ENCODE measurements around the gene SPAAR. TPM values are rescaled to one million over a fixed set of nuclear protein-coding genes. Genes with fewer than 3 reads are reported as not detected.
A peak's percentile ranks its signal among the peaks of the same experiment; 100 is the strongest.

Gene SPAAR
- total RNA-seq, 2 experiments from 2014 or later: not detected

- POLR2A ChIA-PET: no interaction called here
- peaks cover 21% of the 10 kb centered on the region for H3K4me1 Mint-ChIP-seq
- no peak for DNase-seq
- CTCF ChIA-PET: no interaction called here
- H3K4me3 Mint-ChIP-seq: no peak overlapping the region
- no peaks in the 10 kb centered on the region for H3K36me3 Mint-ChIP-seq (ENCODE audit: low read depth)
- peaks cover 4% of the 10 kb centered on the region for H3K9me3 Mint-ChIP-seq
- no peak overlapping the region for H3K27ac Mint-ChIP-seq
- H3K27me3 Mint-ChIP-seq: no peaks in the 10 kb centered on the region
These were observed 26.0 kb downstream of the SPAAR start for GRCh38 chr9:35935261-35935660.

GRCh38 chr9:35935755-35936509 is 26.6 kb downstream of the SPAAR start:
- CTCF ChIA-PET: interaction anchor here (0.7 kb wide), 1 partner anchor 580 kb away, joined by 3 read pairs; no protein-coding TSS in a partner anchor
- POLR2A ChIA-PET: no interaction called here
- no peak for DNase-seq
- no peak overlapping the region for H3K27ac Mint-ChIP-seq
- no peaks in the 10 kb centered on the region for H3K27me3 Mint-ChIP-seq
- H3K4me1 Mint-ChIP-seq: peaks cover 28% of the 10 kb centered on the region
- H3K4me3 Mint-ChIP-seq: no peak overlapping the region
- H3K36me3 Mint-ChIP-seq (ENCODE audit: low read depth): no peaks in the 10 kb centered on the region
- H3K9me3 Mint-ChIP-seq: peaks cover 4% of the 10 kb centered on the region

GRCh38 chr9:35937227-35937626 is 27.9 kb downstream of the SPAAR start:
- peaks cover 4% of the 10 kb centered on the region for H3K9me3 Mint-ChIP-seq
- H3K27ac Mint-ChIP-seq: no peak overlapping the region
- DNase-seq: no peak
- H3K36me3 Mint-ChIP-seq (ENCODE audit: low read depth): no peaks in the 10 kb centered on the region
- no peaks in the 10 kb centered on the region for H3K27me3 Mint-ChIP-seq
- peaks cover 34% of the 10 kb centered on the region for H3K4me1 Mint-ChIP-seq
- ChIA-PET POLR2A (no interaction called here), CTCF (no interaction called here)
- no peak overlapping the region for H3K4me3 Mint-ChIP-seq

- H3K9me3 Mint-ChIP-seq: peaks cover 4% of the 10 kb centered on the region
- peaks cover 23% of the 10 kb centered on the region for H3K4me1 Mint-ChIP-seq
- H3K4me3 Mint-ChIP-seq: no peak overlapping the region
- ChIA-PET CTCF (interaction anchor here (0.7 kb wide), 1 partner anchor 38 kb away, joined by 3 read pairs; no protein-coding TSS in a partner anchor), POLR2A (no interaction called here)
- no peaks in the 10 kb centered on the region for H3K36me3 Mint-ChIP-seq (ENCODE audit: low read depth)
- no peak for DNase-seq
- H3K27ac Mint-ChIP-seq: no peak overlapping the region
- H3K27me3 Mint-ChIP-seq: no peaks in the 10 kb centered on the region
These were observed 29.4 kb downstream of the SPAAR start for GRCh38 chr9:35938474-35939356.

- no peak for DNase-seq
- CTCF ChIA-PET: interaction anchor here (0.7 to 2.2 kb wide), 3 partner anchors 18 to 84 kb away, joined by 3 to 9 read pairs (median 5); partner anchors contain the start of gene OR2S2
- H3K36me3 Mint-ChIP-seq (ENCODE audit: low read depth): no peaks in the 10 kb centered on the region
- H3K27ac Mint-ChIP-seq: no peak overlapping the region
- POLR2A ChIA-PET: interaction anchor here (1.0 kb wide), 1 partner anchor 15 kb away, joined by 3 read pairs; no protein-coding TSS in a partner anchor
- no peak overlapping the region for H3K4me3 Mint-ChIP-seq
- H3K9me3 Mint-ChIP-seq: peaks cover 4% of the 10 kb centered on the region
- H3K27me3 Mint-ChIP-seq: no peaks in the 10 kb centered on the region
- H3K4me1 Mint-ChIP-seq: peaks cover 22% of the 10 kb centered on the region
These were observed 30.5 kb downstream of the SPAAR start for GRCh38 chr9:35939679-35940250.

- ChIA-PET CTCF (interaction anchor here (0.5 to 2.2 kb wide), 8 partner anchors 8 to 1624 kb away, joined by 3 to 11 read pairs (median 4); partner anchors contain the start of gene OR2S2), POLR2A (interaction anchor here (1.0 to 1.3 kb wide), 2 partner anchors 14 to 250 kb away, joined by 3 read pairs; partner anchors contain the start of gene CLTA)
- H3K9me3 Mint-ChIP-seq: peaks cover 4% of the 10 kb centered on the region
- H3K27me3 Mint-ChIP-seq: no peaks in the 10 kb centered on the region
- H3K4me1 Mint-ChIP-seq: peaks cover 24% of the 10 kb centered on the region
- H3K4me3 Mint-ChIP-seq: no peak overlapping the region
- DNase-seq: no peak
- H3K27ac Mint-ChIP-seq: peak overlapping the region; percentile 13
- no peaks in the 10 kb centered on the region for H3K36me3 Mint-ChIP-seq (ENCODE audit: low read depth)
These were observed 31.4 kb downstream of the SPAAR start for GRCh38 chr9:35940458-35941407.

- Mint-ChIP-seq H3K4me3 (no peak overlapping the region), H3K36me3 (ENCODE audit: low read depth) (no peaks in the 10 kb centered on the region), H3K27me3 (no peaks in the 10 kb centered on the region), H3K27ac (no peak overlapping the region), H3K4me1 (peaks cover 26% of the 10 kb centered on the region), H3K9me3 (peaks cover 2% of the 10 kb centered on the region)
- no peak for DNase-seq
- POLR2A ChIA-PET: no interaction called here
- CTCF ChIA-PET: interaction anchor here (0.7 to 2.2 kb wide), 4 partner anchors 10 to 40 kb away, joined by 3 to 11 read pairs (median 4); no protein-coding TSS in a partner anchor
These were observed 33.0 kb downstream of the SPAAR start for GRCh38 chr9:35942286-35942685.

- no peak for DNase-seq
- Mint-ChIP-seq H3K9me3 (no peaks in the 10 kb centered on the region), H3K4me1 (peaks cover 29% of the 10 kb centered on the region), H3K27ac (no peak overlapping the region), H3K36me3 (ENCODE audit: low read depth) (no peaks in the 10 kb centered on the region), H3K27me3 (no peaks in the 10 kb centered on the region), H3K4me3 (no peak overlapping the region)
- POLR2A ChIA-PET: interaction anchor here (1.3 kb wide), 1 partner anchor 77 kb away, joined by 3 read pairs; no protein-coding TSS in a partner anchor
- CTCF ChIA-PET: interaction anchor here (0.5 to 4.1 kb wide), 10 partner anchors 11 to 673 kb away, joined by 3 to 56 read pairs (median 4); partner anchors contain the start of gene HRCT1
These were observed 34.9 kb downstream of the SPAAR start for GRCh38 chr9:35944173-35944572.

GRCh38 chr9:35944841-35945240 is 35.6 kb downstream of the SPAAR start:
- Mint-ChIP-seq H3K27me3 (no peaks in the 10 kb centered on the region), H3K27ac (no peak overlapping the region), H3K9me3 (no peaks in the 10 kb centered on the region), H3K36me3 (ENCODE audit: low read depth) (no peaks in the 10 kb centered on the region), H3K4me3 (no peak overlapping the region), H3K4me1 (peaks cover 28% of the 10 kb centered on the region)
- ChIA-PET POLR2A (no interaction called here), CTCF (interaction anchor here (0.5 to 4.1 kb wide), 15 partner anchors 11 to 674 kb away, joined by 3 to 56 read pairs (median 4); partner anchors contain the start of gene HRCT1)
- no peak for DNase-seq

GRCh38 chr9:35945341-35946018 is 36.2 kb downstream of the SPAAR start:
- CTCF ChIA-PET: interaction anchor here (0.9 to 4.1 kb wide), 14 partner anchors 10 to 209 kb away, joined by 3 to 56 read pairs (median 4); partner anchors contain the start of gene HRCT1
- H3K4me3 Mint-ChIP-seq: no peak overlapping the region
- no peaks in the 10 kb centered on the region for H3K27me3 Mint-ChIP-seq
- POLR2A ChIA-PET: interaction anchor here (0.7 kb wide), 1 partner anchor 246 kb away, joined by 3 read pairs; the partner anchor contains the start of gene CLTA
- peak; percentile 65 for DNase-seq
- H3K27ac Mint-ChIP-seq: no peak overlapping the region
- no peaks in the 10 kb centered on the region for H3K36me3 Mint-ChIP-seq (ENCODE audit: low read depth)
- peaks cover 22% of the 10 kb centered on the region for H3K4me1 Mint-ChIP-seq
- no peaks in the 10 kb centered on the region for H3K9me3 Mint-ChIP-seq

- no peaks in the 10 kb centered on the region for H3K36me3 Mint-ChIP-seq (ENCODE audit: low read depth)
- CTCF ChIA-PET: no interaction called here
- no peaks in the 10 kb centered on the region for H3K9me3 Mint-ChIP-seq
- POLR2A ChIA-PET: no interaction called here
- peaks cover 11% of the 10 kb centered on the region for H3K4me1 Mint-ChIP-seq
- H3K4me3 Mint-ChIP-seq: no peak overlapping the region
- peaks cover 3% of the 10 kb centered on the region for H3K27me3 Mint-ChIP-seq
- no peak for DNase-seq
- no peak overlapping the region for H3K27ac Mint-ChIP-seq
These were observed 39.2 kb downstream of the SPAAR start for GRCh38 chr9:35948451-35948850.

Measured in activated CD4-positive, alpha-beta memory T cell treated with anti-CD3 and anti-CD28 coated beads, Interleukin-2, amount 10 ng/mL, durations not matched to agents 7 days and 5 days (primary cell).